Dendritic cell treated with granulocyte-macrophage colony-stimulating factor and Interleukin-4, amounts not matched to agents 40 ng/mL and 50 ng/mL, for 4 days (primary cell): ENCODE data around the gene PADI2.

Experiments
- H3K27ac Mint-ChIP-seq: one replicate; pipeline ENCODE4 v1.8.0; 2022; ENCODE audit warnings: mild to moderate bottlenecking, mixed read lengths
- H3K27me3 Mint-ChIP-seq: one replicate; pipeline ENCODE4 v1.8.0; 2022; ENCODE audit warnings: mild to moderate bottlenecking, mixed read lengths
- H3K36me3 Mint-ChIP-seq: one replicate; pipeline ENCODE4 v1.8.0; 2022; ENCODE audit warnings: low read depth, mixed read lengths
- H3K4me1 Mint-ChIP-seq: one replicate; pipeline ENCODE4 v1.8.0; 2022; ENCODE audit warnings: low read depth, mixed read lengths
- H3K4me3 Mint-ChIP-seq: one replicate; pipeline ENCODE4 v1.8.0; 2022; ENCODE audit warnings: mild to moderate bottlenecking, moderate library complexity, mixed read lengths
- H3K9me3 Mint-ChIP-seq: one replicate; pipeline ENCODE4 v1.8.0; 2022; ENCODE audit warnings: mixed read lengths
- intact Hi-C: fragments of 100-400 bp; cut with micrococcal nuclease; formaldehyde crosslinking; loops from one replicate; pipeline ENCODE4 v1.15.0; 2022

The PADI2 gene

GRCh38 chr1:17097787-17098186 lies 21.5 kb downstream of the PADI2 start:
- intact Hi-C loops: no loop called here
- H3K4me1 Mint-ChIP-seq: peaks cover 24% of the 10 kb centered on the region
- no peak overlapping the region for H3K4me3 Mint-ChIP-seq
- H3K27me3 Mint-ChIP-seq: no peaks in the 10 kb centered on the region
- no peaks in the 10 kb centered on the region for H3K36me3 Mint-ChIP-seq
- H3K9me3 Mint-ChIP-seq: no peaks in the 10 kb centered on the region
- no peak overlapping the region for H3K27ac Mint-ChIP-seq

GRCh38 chr1:17097147-17097546 lies 22.1 kb downstream of the PADI2 start:
- H3K9me3 Mint-ChIP-seq: no peaks in the 10 kb centered on the region
- intact Hi-C loops: no loop called here

GRCh38 chr1:17096584-17096983 lies 22.7 kb downstream of the PADI2 start:
- H3K27ac Mint-ChIP-seq: no peak overlapping the region
- no peaks in the 10 kb centered on the region for H3K27me3 Mint-ChIP-seq
- peaks cover 5% of the 10 kb centered on the region for H3K36me3 Mint-ChIP-seq
- intact Hi-C loops: no loop called here
- no peaks in the 10 kb centered on the region for H3K9me3 Mint-ChIP-seq
- no peak overlapping the region for H3K4me3 Mint-ChIP-seq
- H3K4me1 Mint-ChIP-seq: peaks cover 24% of the 10 kb centered on the region

More at GRCh38 chr1:17097147-17097546, 22.1 kb downstream of the PADI2 start:
- Mint-ChIP-seq H3K27ac (no peak overlapping the region), H3K36me3 (peaks cover 2% of the 10 kb centered on the region), H3K4me1 (peaks cover 24% of the 10 kb centered on the region), H3K27me3 (no peaks in the 10 kb centered on the region), H3K4me3 (no peak overlapping the region)

- Mint-ChIP-seq H3K4me1 (peaks cover 24% of the 10 kb centered on the region), H3K27ac (no peak overlapping the region), H3K27me3 (no peaks in the 10 kb centered on the region), H3K9me3 (no peaks in the 10 kb centered on the region), H3K4me3 (no peak overlapping the region), H3K36me3 (peaks cover 5% of the 10 kb centered on the region)
- intact Hi-C loops: no loop called here
These were observed 24.1 kb downstream of the PADI2 start for GRCh38 chr1:17095141-17095540.

- Mint-ChIP-seq H3K27me3 (no peaks in the 10 kb centered on the region), H3K4me1 (peaks cover 21% of the 10 kb centered on the region), H3K36me3 (peaks cover 5% of the 10 kb centered on the region), H3K27ac (no peak overlapping the region), H3K9me3 (no peaks in the 10 kb centered on the region), H3K4me3 (no peak overlapping the region)
- intact Hi-C loops: no loop called here
These were observed 24.6 kb downstream of the PADI2 start for GRCh38 chr1:17094664-17095063.

DNA sequence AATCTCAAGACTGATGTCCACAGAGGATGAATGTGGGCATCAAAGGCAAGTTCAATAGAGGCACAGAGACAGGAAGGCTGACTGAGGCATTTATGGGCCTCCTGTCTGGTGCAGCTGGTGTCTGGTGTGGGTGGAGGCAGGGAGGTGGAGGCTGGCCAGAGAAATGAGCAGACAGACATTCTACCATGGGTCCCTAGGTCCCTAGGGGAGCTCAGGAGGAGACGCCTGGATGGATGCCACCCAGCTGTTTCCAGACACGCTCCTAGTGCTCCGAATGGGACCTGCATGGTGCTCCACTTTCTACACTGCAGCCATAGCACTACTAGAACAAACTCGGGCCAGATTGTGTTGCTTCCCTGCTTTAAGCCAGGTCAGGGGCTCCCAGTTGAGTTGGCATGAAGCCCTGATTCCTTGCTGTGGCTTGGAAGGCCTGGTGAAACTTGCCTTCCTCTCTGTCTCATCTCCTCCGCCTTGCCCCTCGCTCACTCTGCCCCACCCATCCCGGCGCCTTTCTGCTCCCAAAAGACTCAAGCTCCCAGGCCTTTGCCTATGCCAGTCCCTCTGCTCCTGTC lies 25.3 kb downstream of the PADI2 start:
- Mint-ChIP-seq H3K9me3 (no peaks in the 10 kb centered on the region), H3K27me3 (no peaks in the 10 kb centered on the region), H3K4me1 (peaks cover 13% of the 10 kb centered on the region), H3K36me3 (peaks cover 5% of the 10 kb centered on the region), H3K27ac (no peak overlapping the region), H3K4me3 (no peak overlapping the region)
- intact Hi-C loops: no loop called here

GRCh38 chr1:17091252-17091651 lies 28.0 kb downstream of the PADI2 start:
- Mint-ChIP-seq H3K27ac (no peak overlapping the region), H3K4me3 (no peak overlapping the region), H3K27me3 (no peaks in the 10 kb centered on the region), H3K9me3 (no peaks in the 10 kb centered on the region), H3K4me1 (no peaks in the 10 kb centered on the region), H3K36me3 (peaks cover 5% of the 10 kb centered on the region)
- intact Hi-C loops: no loop called here

- Mint-ChIP-seq H3K27ac (no peak overlapping the region), H3K9me3 (no peaks in the 10 kb centered on the region), H3K36me3 (peaks cover 5% of the 10 kb centered on the region), H3K27me3 (no peaks in the 10 kb centered on the region), H3K4me1 (no peaks in the 10 kb centered on the region), H3K4me3 (no peak overlapping the region)
- intact Hi-C loops: no loop called here
These were observed 29.7 kb downstream of the PADI2 start for GRCh38 chr1:17089506-17089905.

DNA sequence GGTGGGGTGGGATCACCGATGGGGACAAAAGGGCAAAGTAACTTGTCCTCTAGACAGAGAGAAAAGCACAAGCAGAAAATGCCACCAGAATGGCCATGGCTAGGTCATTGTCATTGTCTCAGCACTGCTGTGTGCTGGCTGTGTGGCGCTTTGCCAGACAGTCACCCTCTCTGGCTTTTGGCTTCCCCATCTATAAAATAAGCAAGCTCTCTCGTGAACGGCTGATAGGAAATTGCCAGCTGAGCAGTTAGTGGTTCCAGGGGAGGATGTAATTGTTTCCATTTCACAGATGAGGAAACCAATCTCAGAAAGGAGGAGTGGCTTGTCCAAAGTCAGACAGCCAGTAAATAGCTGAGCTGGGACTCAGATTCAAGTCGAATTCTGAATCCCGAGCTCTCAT lies 32.5 kb downstream of the PADI2 start:
- H3K27ac Mint-ChIP-seq: no peak overlapping the region
- no peaks in the 10 kb centered on the region for H3K36me3 Mint-ChIP-seq
- no peaks in the 10 kb centered on the region for H3K9me3 Mint-ChIP-seq
- intact Hi-C loops: no loop called here
- H3K27me3 Mint-ChIP-seq: no peaks in the 10 kb centered on the region
- no peak overlapping the region for H3K4me3 Mint-ChIP-seq
- H3K4me1 Mint-ChIP-seq: peaks cover 12% of the 10 kb centered on the region

DNA sequence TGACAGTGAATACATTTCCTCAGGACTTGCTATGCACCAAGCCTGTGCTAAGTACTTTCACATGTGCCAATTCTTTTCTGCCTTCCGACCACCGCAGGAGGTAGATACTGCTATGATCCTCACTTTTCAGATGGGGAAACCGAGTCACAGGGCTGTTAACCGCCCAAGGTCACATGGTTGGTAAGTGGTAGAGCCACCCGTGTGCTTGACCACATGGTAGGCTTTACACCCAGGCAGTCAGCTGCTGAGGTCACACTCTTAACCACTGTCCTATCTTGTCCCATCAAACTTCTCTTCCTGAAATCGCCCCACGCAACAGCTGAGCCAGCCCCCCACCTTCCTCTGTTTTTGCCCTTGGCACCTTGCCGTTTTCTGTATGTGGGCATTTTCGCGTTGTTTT lies 34.5 kb downstream of the PADI2 start:
- no peaks in the 10 kb centered on the region for H3K27me3 Mint-ChIP-seq
- no peak overlapping the region for H3K27ac Mint-ChIP-seq
- intact Hi-C loops: no loop called here
- peaks cover 22% of the 10 kb centered on the region for H3K4me1 Mint-ChIP-seq
- H3K9me3 Mint-ChIP-seq: no peaks in the 10 kb centered on the region
- no peaks in the 10 kb centered on the region for H3K36me3 Mint-ChIP-seq
- no peak overlapping the region for H3K4me3 Mint-ChIP-seq

GRCh38 chr1:17082761-17083160 lies 36.5 kb downstream of the PADI2 start:
- H3K4me3 Mint-ChIP-seq: no peak overlapping the region
- no peaks in the 10 kb centered on the region for H3K27me3 Mint-ChIP-seq
- intact Hi-C loops: no loop called here
- no peaks in the 10 kb centered on the region for H3K9me3 Mint-ChIP-seq
- H3K4me1 Mint-ChIP-seq: peaks cover 28% of the 10 kb centered on the region
- H3K36me3 Mint-ChIP-seq: no peaks in the 10 kb centered on the region
- no peak overlapping the region for H3K27ac Mint-ChIP-seq

- intact Hi-C loops: no loop called here
These were observed 37.8 kb downstream of the PADI2 start for GRCh38 chr1:17081439-17081838.

GRCh38 chr1:17080880-17081279 lies 38.4 kb downstream of the PADI2 start:
- intact Hi-C loops: no loop called here
- no peaks in the 10 kb centered on the region for H3K27me3 Mint-ChIP-seq
- no peak overlapping the region for H3K27ac Mint-ChIP-seq
- no peaks in the 10 kb centered on the region for H3K9me3 Mint-ChIP-seq
- no peak overlapping the region for H3K4me3 Mint-ChIP-seq
- no peaks in the 10 kb centered on the region for H3K36me3 Mint-ChIP-seq
- peaks cover 28% of the 10 kb centered on the region for H3K4me1 Mint-ChIP-seq

More at GRCh38 chr1:17081439-17081838, 37.8 kb downstream of the PADI2 start:
- H3K27me3 Mint-ChIP-seq: no peaks in the 10 kb centered on the region
- no peaks in the 10 kb centered on the region for H3K36me3 Mint-ChIP-seq
- peaks cover 28% of the 10 kb centered on the region for H3K4me1 Mint-ChIP-seq
- H3K9me3 Mint-ChIP-seq: no peaks in the 10 kb centered on the region
- H3K4me3 Mint-ChIP-seq: no peak overlapping the region
- no peak overlapping the region for H3K27ac Mint-ChIP-seq

DNA sequence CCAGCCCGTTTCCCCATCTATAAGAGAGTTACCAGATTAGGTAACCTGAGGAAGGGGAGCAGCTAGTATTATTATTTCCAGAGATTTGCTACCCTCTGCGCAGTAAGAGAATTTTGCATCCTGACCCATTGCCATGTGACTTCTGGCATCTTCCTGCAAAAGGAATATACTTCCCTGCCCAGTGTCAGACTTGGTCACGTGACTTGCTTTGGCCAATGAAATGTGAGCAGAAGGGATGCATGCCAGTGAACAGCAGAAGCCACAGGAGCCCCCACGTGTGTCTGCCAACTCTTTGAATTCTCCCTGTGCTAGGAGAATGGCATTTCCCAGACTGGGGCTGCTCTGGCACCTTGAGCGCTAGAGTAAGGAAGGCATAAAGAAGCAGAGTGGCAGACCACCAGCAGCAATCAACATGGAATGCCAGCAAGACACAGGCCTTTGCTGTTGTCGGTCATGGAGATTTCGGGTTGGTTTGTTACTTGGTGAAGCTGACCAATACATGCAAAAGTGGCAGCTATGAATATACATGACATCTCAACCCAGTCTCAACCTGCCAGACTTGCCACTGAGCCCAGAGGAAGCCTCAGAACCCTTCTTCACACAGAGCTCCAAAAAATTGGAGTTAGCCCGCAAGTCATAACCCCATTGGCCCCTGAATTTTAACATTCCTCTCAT lies 39.0 kb downstream of the PADI2 start:
- no peaks in the 10 kb centered on the region for H3K27me3 Mint-ChIP-seq
- no peaks in the 10 kb centered on the region for H3K9me3 Mint-ChIP-seq
- peaks cover 35% of the 10 kb centered on the region for H3K4me1 Mint-ChIP-seq
- H3K4me3 Mint-ChIP-seq: no peak overlapping the region
- intact Hi-C loops: no loop called here
- no peaks in the 10 kb centered on the region for H3K36me3 Mint-ChIP-seq
- no peak overlapping the region for H3K27ac Mint-ChIP-seq
